Measurements from ENCODE around the gene ZNF217. TPM values are rescaled to one million over a fixed set of nuclear protein-coding genes. Genes with fewer than 3 reads are reported as not detected.

Gene ZNF217
- total RNA-seq, 1 experiment from 2014 or later, result 33.8 TPM

DNA sequence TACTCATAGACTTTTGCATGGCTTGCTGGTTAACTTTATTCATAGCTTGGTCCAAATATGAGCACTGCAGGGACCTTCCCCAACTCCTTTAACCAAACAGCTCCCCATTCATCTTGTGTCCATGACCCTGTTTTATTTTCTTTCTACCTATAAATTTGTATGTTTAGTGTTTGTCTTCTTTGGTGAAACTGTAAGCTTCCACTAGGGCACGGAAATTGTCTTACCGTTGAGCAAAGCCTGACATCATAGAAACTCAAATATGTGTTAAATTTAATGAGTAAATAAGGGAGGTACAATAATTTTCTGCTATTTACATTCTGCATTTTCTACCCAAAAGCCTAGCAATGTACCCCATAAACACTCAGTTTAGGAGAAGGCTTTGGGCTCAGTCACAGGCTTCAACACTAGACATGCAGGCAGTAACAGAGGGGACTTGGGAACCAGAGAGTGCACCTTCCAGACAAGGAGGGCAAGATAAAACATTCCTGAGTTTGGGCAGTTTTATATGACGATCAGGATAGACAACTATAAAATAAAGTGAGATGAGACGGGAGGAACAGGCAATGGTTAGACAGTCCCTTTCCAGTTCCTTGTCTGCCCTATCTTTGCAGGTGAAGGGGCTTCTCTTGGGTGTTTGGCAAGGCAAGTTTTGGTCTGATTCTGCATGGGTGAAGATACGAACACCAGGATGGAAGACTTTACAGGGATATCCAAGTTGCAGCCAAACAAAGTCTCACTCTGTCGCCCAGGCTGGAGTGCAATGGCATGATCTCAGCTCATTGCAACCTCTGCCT, 46.2 kb upstream of the ZNF217 start (continued):
- TF ChIP-seq ZNF274 (IDR thresholded peaks at IDR 0.05; ENCODE audit: low read depth, low read length) (no peak), ZFX (IDR thresholded peaks at IDR 0.05) (no peak), ELF1 (IDR thresholded peaks at IDR 0.05; ENCODE audit: borderline replicate concordance, low read depth) (no peak), FOSL1 (IDR thresholded peaks at IDR 0.05; ENCODE audit: low read depth) (no peak), POLR2AphosphoS5 (IDR thresholded peaks at IDR 0.05; ENCODE audit: low read depth, low read length) (no peak)

DNA sequence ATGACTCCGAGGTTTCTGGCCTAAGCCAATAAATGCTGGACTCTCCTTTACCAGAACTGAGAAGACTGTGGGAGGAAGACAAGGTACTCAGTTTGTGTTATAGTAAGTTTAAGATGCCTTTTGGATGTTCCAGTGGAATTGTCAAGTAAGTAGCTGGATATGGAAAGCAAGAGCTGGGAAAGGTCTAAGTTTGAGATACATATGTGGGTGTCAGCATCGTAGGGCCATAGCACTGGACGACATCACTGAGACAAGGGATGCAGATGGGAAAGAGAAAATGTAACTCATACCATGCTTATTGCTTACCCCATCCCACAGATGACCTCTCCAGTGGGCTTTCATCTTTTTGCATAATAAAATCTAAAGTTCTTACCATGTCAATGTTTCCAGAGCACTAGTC, 45.5 kb upstream of the ZNF217 start:
- H2AFZ ChIP-seq (ENCODE audit: low read depth, low read length, poor library complexity, severe bottlenecking), result no peak overlapping the region
- BruUV-seq (replicated peaks), result no TSS peak
- intact Hi-C loops (cut with micrococcal nuclease), result no loop called here
- no peaks in the 10 kb centered on the region for H4K20me1 ChIP-seq (ENCODE audit: insufficient read depth)
- H3K27me3 ChIP-seq (ENCODE audit: insufficient read depth, low read length), result no peaks in the 10 kb centered on the region
- ChIA-PET POLR2A (no interaction called here), RAD21 (ENCODE audit: low non-redundant PET in 1 of 2, low total read pairs in 2 of 2, uncharacterized antibody in 2 of 2, unreplicated experiment in 2 of 2) (no interaction called here), CTCF (no interaction called here)
- H3K79me2 ChIP-seq (ENCODE audit: insufficient read depth, low read length), result no peaks in the 10 kb centered on the region
- H3K9ac ChIP-seq (ENCODE audit: low read length), result no peak overlapping the region
- no peaks in the 10 kb centered on the region for H3K9me2 ChIP-seq (ENCODE audit: insufficient read depth)
- DNase-seq (ENCODE audit: low read depth, low spot score) (no peak), ATAC-seq (no peak)
- H3K4me3 ChIP-seq (replicated peaks in 1 of 2; ENCODE audit: low read depth in 1 of 2, low read length in 2 of 2), result no peak overlapping the region
- TF ChIP-seq TCF7L2 (IDR thresholded peaks at IDR 0.05; ENCODE audit: borderline replicate concordance, extremely low read depth, insufficient read depth, insufficient read length) (no peak), POLR2AphosphoS5 (IDR thresholded peaks at IDR 0.05; ENCODE audit: low read depth, low read length) (no peak), REST (IDR thresholded peaks at IDR 0.05; ENCODE audit: low read depth) (no peak), YY1 (IDR thresholded peaks at IDR 0.05; ENCODE audit: extremely low read depth, insufficient replicate concordance, low read depth, low read length) (no peak), CBX3 (IDR thresholded peaks at IDR 0.05; ENCODE audit: low read depth) (no peak), ELF1 (IDR thresholded peaks at IDR 0.05; ENCODE audit: borderline replicate concordance, low read depth) (no peak)
- TF ChIP-seq, protein P1, sequence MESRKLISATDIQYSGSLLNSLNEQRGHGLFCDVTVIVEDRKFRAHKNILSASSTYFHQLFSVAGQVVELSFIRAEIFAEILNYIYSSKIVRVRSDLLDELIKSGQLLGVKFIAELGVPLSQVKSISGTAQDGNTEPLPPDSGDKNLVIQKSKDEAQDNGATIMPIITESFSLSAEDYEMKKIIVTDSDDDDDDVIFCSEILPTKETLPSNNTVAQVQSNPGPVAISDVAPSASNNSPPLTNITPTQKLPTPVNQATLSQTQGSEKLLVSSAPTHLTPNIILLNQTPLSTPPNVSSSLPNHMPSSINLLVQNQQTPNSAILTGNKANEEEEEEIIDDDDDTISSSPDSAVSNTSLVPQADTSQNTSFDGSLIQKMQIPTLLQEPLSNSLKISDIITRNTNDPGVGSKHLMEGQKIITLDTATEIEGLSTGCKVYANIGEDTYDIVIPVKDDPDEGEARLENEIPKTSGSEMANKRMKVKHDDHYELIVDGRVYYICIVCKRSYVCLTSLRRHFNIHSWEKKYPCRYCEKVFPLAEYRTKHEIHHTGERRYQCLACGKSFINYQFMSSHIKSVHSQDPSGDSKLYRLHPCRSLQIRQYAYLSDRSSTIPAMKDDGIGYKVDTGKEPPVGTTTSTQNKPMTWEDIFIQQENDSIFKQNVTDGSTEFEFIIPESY (IDR thresholded peaks at IDR 0.05; ENCODE audit: extremely low read depth, insufficient replicate concordance, low read length), result no peak
- TF ChIP-seq, protein P2, sequence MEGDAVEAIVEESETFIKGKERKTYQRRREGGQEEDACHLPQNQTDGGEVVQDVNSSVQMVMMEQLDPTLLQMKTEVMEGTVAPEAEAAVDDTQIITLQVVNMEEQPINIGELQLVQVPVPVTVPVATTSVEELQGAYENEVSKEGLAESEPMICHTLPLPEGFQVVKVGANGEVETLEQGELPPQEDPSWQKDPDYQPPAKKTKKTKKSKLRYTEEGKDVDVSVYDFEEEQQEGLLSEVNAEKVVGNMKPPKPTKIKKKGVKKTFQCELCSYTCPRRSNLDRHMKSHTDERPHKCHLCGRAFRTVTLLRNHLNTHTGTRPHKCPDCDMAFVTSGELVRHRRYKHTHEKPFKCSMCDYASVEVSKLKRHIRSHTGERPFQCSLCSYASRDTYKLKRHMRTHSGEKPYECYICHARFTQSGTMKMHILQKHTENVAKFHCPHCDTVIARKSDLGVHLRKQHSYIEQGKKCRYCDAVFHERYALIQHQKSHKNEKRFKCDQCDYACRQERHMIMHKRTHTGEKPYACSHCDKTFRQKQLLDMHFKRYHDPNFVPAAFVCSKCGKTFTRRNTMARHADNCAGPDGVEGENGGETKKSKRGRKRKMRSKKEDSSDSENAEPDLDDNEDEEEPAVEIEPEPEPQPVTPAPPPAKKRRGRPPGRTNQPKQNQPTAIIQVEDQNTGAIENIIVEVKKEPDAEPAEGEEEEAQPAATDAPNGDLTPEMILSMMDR (IDR thresholded peaks at IDR 0.05 in 2 of 3, conservative IDR thresholded peaks at IDR 0.05 in 1 of 3; ENCODE audit: borderline replicate concordance in 1 of 3, insufficient read depth in 1 of 3, low read depth in 2 of 3, low read length in 2 of 3), result no peak
- no peak overlapping the region for H3K27ac ChIP-seq (ENCODE audit: low read depth, low read length)
- no peaks in the 10 kb centered on the region for H3K9me3 ChIP-seq (ENCODE audit: control insufficient read depth in 1 of 2, insufficient read depth in 1 of 2, low read depth in 1 of 2, low read length in 2 of 2)
- no peaks in the 10 kb centered on the region for H3K36me3 ChIP-seq (ENCODE audit: control insufficient read depth in 1 of 2, insufficient read depth in 2 of 2, low read length in 2 of 2)
- no peak overlapping the region for H3K4me2 ChIP-seq (ENCODE audit: low read length)
- peaks cover 19 to 23% of the 10 kb centered on the region in 2 experiments for H3K4me1 ChIP-seq (ENCODE audit: control insufficient read depth in 1 of 2, insufficient read depth in 2 of 2, low read length in 2 of 2)
